ENCODE data around the gene TDRD6.
A peak's percentile ranks its signal among the peaks of the same experiment; 100 is the strongest.

Gene TDRD6

DNA sequence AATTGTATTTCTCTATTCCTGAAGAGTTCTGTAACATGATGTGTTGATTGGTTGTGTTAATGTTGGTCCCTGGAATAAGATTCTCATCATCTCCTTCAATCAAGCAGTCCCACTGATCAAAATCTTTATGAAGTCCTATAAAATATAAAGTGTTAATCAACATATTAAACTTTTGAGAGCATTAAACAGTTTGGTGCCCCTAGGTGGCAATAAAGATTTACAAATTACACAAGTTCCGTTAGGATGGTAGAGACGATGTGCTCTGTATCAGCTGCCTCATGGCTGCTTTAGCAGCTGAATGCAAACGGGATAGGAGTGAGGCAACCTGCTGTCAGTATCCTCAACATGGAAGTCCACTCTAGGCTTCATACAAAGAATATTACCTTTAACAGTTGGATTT is 16.9 kb downstream of the TDRD6 start:
- Histone ChIP-seq H3K79me2 (no peaks in the 10 kb centered on the region), H3K36me3 (ENCODE audit: control insufficient read depth, insufficient read depth, low read length) (no peaks in the 10 kb centered on the region), H3K27ac (no peak overlapping the region), H3K4me1 (no peaks in the 10 kb centered on the region), H3K9me3 (ENCODE audit: control insufficient read depth, low read length) (no peaks in the 10 kb centered on the region), H3K4me3 (ENCODE audit: low read depth, low read length) (no peak overlapping the region), H3K27me3 (ENCODE audit: control insufficient read depth, insufficient read depth, low read length) (no peaks in the 10 kb centered on the region), H2AFZ (no peak overlapping the region), H3K4me2 (ENCODE audit: low read length) (no peak overlapping the region), H3K9ac (no peak overlapping the region)
- TF ChIP-seq, protein P1, sequence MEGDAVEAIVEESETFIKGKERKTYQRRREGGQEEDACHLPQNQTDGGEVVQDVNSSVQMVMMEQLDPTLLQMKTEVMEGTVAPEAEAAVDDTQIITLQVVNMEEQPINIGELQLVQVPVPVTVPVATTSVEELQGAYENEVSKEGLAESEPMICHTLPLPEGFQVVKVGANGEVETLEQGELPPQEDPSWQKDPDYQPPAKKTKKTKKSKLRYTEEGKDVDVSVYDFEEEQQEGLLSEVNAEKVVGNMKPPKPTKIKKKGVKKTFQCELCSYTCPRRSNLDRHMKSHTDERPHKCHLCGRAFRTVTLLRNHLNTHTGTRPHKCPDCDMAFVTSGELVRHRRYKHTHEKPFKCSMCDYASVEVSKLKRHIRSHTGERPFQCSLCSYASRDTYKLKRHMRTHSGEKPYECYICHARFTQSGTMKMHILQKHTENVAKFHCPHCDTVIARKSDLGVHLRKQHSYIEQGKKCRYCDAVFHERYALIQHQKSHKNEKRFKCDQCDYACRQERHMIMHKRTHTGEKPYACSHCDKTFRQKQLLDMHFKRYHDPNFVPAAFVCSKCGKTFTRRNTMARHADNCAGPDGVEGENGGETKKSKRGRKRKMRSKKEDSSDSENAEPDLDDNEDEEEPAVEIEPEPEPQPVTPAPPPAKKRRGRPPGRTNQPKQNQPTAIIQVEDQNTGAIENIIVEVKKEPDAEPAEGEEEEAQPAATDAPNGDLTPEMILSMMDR (IDR thresholded peaks at IDR 0.05), result peak; percentile 38

DNA sequence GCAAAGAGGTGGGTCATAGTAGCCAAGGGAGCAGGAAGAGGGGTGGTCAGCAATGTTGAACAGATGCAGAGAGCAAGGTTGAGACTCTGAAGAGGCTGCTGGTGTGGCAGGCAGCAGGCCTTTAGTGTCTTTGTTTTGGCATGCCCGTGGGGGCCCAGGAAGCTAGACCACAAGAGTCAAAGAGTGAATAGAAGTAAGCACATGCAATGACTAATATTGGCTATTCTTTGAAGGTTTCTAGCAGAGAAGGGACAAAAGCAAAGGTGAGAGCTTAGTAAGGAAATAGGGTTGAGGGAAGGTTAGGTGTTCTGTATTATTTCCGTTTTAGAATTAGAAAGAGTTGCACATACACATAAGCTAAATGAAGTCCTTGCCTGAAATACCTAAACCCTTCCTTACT is 18.8 kb downstream of the TDRD6 start:
- Histone ChIP-seq H3K36me3 (ENCODE audit: control insufficient read depth, insufficient read depth, low read length) (no peaks in the 10 kb centered on the region), H3K9me3 (ENCODE audit: control insufficient read depth, low read length) (no peaks in the 10 kb centered on the region), H3K4me2 (ENCODE audit: low read length) (no peak overlapping the region), H3K27ac (no peak overlapping the region), H3K79me2 (no peaks in the 10 kb centered on the region), H3K27me3 (ENCODE audit: control insufficient read depth, insufficient read depth, low read length) (no peaks in the 10 kb centered on the region), H3K9ac (no peak overlapping the region), H2AFZ (no peak overlapping the region), H3K4me3 (ENCODE audit: low read depth, low read length) (no peak overlapping the region), H3K4me1 (no peaks in the 10 kb centered on the region)
- TF ChIP-seq, protein P1 (IDR thresholded peaks at IDR 0.05), result no peak

DNA sequence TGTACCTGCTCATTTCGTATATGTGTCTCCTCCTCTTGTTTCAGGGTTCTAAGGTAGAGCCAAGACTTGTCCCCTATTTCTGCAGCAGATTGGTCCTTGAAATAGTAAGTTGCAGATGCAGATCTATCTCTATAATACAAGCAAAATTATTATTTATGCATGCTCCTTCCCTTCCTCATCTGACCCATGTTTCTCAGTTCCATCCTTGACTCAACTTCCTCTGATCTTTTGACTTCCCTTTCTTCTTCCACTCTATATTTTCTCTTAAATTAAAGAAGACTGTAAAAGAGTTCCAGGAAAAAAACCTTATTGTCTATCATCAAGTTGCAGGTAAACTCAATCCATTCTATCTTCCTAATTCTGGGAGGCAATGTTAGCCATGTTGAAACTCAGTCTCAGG is 23.8 kb downstream of the TDRD6 start:
- TF ChIP-seq, protein P1 (IDR thresholded peaks at IDR 0.05), result no peak
- Histone ChIP-seq H3K4me2 (ENCODE audit: low read length) (no peak overlapping the region), H3K27ac (no peak overlapping the region), H3K4me1 (no peaks in the 10 kb centered on the region), H3K36me3 (ENCODE audit: control insufficient read depth, insufficient read depth, low read length) (no peaks in the 10 kb centered on the region), H3K9ac (no peak overlapping the region), H3K79me2 (no peaks in the 10 kb centered on the region), H2AFZ (no peak overlapping the region), H3K4me3 (ENCODE audit: low read depth, low read length) (no peak overlapping the region), H3K27me3 (ENCODE audit: control insufficient read depth, insufficient read depth, low read length) (no peaks in the 10 kb centered on the region), H3K9me3 (ENCODE audit: control insufficient read depth, low read length) (no peaks in the 10 kb centered on the region)

DNA sequence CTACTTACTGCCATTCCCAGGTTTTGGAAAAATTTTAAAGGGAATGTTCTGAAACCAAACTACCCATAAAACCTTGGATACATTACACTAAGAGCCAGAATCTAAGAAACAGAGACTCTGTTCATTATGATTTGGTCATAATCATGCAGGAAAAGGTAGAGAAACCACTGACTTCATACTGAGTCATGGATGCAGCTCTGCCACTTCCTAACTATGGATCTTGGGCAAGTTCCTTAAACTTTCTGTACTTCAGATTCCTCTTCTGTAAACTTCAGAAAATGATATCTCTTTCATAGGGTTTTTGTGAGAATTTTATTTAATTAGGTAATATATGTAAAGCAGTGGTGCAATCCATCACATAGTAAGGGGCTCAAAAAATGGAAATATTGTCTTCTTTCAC is 27.5 kb downstream of the TDRD6 start:
- Histone ChIP-seq H3K4me2 (ENCODE audit: low read length) (no peak overlapping the region), H3K36me3 (ENCODE audit: control insufficient read depth, insufficient read depth, low read length) (no peaks in the 10 kb centered on the region), H3K9ac (no peak overlapping the region), H3K27ac (no peak overlapping the region), H3K4me3 (ENCODE audit: low read depth, low read length) (no peak overlapping the region), H3K4me1 (peaks cover 5% of the 10 kb centered on the region), H3K27me3 (ENCODE audit: control insufficient read depth, insufficient read depth, low read length) (no peaks in the 10 kb centered on the region), H2AFZ (no peak overlapping the region), H3K9me3 (ENCODE audit: control insufficient read depth, low read length) (no peaks in the 10 kb centered on the region), H3K79me2 (no peaks in the 10 kb centered on the region)
- TF ChIP-seq, protein P1 (IDR thresholded peaks at IDR 0.05), result no peak

DNA sequence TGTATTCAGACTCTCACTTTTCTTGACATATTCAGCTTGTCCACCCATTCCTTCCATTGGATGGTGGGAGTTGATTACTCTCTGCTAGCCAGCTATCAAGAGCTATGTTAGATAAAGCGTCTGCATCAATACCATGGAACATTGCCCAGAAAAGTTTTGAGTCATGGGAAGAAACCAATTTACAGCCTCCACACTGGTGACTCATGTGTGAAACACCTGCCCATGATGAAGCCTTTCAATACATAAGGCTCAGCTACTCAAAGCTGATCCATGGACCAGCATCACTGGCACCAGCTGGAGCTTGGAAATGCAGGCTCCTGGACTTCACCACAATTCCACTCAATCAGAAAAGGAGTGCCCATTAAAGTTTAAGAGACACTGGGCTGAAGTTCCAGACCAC is 31.4 kb downstream of the TDRD6 start:
- Histone ChIP-seq H3K79me2 (no peaks in the 10 kb centered on the region), H3K9me3 (ENCODE audit: control insufficient read depth, low read length) (no peaks in the 10 kb centered on the region), H3K27me3 (ENCODE audit: control insufficient read depth, insufficient read depth, low read length) (no peaks in the 10 kb centered on the region), H2AFZ (no peak overlapping the region), H3K4me1 (peaks cover 5% of the 10 kb centered on the region), H3K27ac (no peak overlapping the region), H3K4me3 (ENCODE audit: low read depth, low read length) (no peak overlapping the region), H3K4me2 (ENCODE audit: low read length) (no peak overlapping the region), H3K9ac (no peak overlapping the region), H3K36me3 (ENCODE audit: control insufficient read depth, insufficient read depth, low read length) (no peaks in the 10 kb centered on the region)
- TF ChIP-seq, protein P1 (IDR thresholded peaks at IDR 0.05), result no peak
